Upper lobe of left lung (tissue), 4 donors: ENCODE results near the gene LRRC56.

ENCODE experiments used
- CTCF ChIP-seq, 6 experiments: fragments of 450-650 bp in 4 of 6; fragments of 200-600 bp in 2 of 6; sonication (generic) in 2 of 6; IDR thresholded peaks; one replicate each; pipeline ENCODE4 v1.5.1; 2016 to 2019; ENCODE audit warnings: antibody characterized with exemption in 6 of 6
- EP300 ChIP-seq, 4 donors: sonication (generic); formaldehyde crosslinking; IDR thresholded peaks; one replicate each; pipeline ENCODE4 v1.5.1; 2017; ENCODE audit warnings: antibody characterized with exemption in 4 of 4, control low read depth in 2 of 4
- POLR2A ChIP-seq, 4 donors: fragments of 450-650 bp; IDR thresholded peaks; one replicate each; pipeline ENCODE4 v1.5.1; 2016 to 2017; ENCODE audit warnings: antibody characterized with exemption in 4 of 4, mild to moderate bottlenecking in 2 of 4
- POLR2AphosphoS5 ChIP-seq, 2 donors: sonication (generic); formaldehyde crosslinking; IDR thresholded peaks; one replicate each; pipeline ENCODE4 v1.5.1; 2017; ENCODE audit warnings: antibody characterized with exemption in 2 of 2

- TF ChIP-seq CTCF (IDR thresholded peaks at IDR 0.05) (peak; percentile 52 to 79 (median 68)), EP300 (IDR thresholded peaks at IDR 0.05) (no peak), POLR2A (IDR thresholded peaks at IDR 0.05) (no peak), POLR2AphosphoS5 (IDR thresholded peaks at IDR 0.05) (no peak)
Observed at GRCh38 chr11:554428-555226, 17.3 kb downstream of the LRRC56 start.
